Neutrophil (primary cell): ENCODE data around the gene NUDCD3.

Experiments used
- H3K27ac ChIP-seq: fragments of 200-600 bp; sonication (generic); 2 replicates; pipeline ENCODE4 v1.5.1; 2016; ENCODE audit warnings: mild to moderate bottlenecking, moderate library complexity
- H3K27me3 ChIP-seq: fragments of 200-600 bp; sonication (generic); 2 replicates; pipeline ENCODE4 v1.6.0; 2016; ENCODE audit warnings: mild to moderate bottlenecking
- H3K36me3 ChIP-seq: fragments of 200-600 bp; sonication (generic); 2 replicates; pipeline ENCODE4 v1.5.1; 2017
- H3K4me1 ChIP-seq, 2 experiments: fragments of 200-600 bp in 1 of 2; sonication (generic) in 1 of 2; 1 replicate in 1 of 2; 2 replicates in 1 of 2; pipeline versions ENCODE4 v1.5.1 to v1.6.1; 2013 to 2016; ENCODE audit warnings: low read depth in 1 of 2, low read length in 1 of 2, mild to moderate bottlenecking in 1 of 2, moderate library complexity in 1 of 2; ENCODE audit not compliant: control insufficient read depth in 1 of 2, insufficient read depth in 1 of 2
- H3K4me3 ChIP-seq, 2 experiments: fragments of 200-600 bp in 1 of 2; sonication (generic) in 1 of 2; 1 replicate in 1 of 2; 2 replicates in 1 of 2; pipeline ENCODE4 v1.5.1; 2013 to 2016; ENCODE audit warnings: low read depth in 1 of 2, low read length in 1 of 2, mild to moderate bottlenecking in 1 of 2, moderate library complexity in 1 of 2
- H3K9me3 ChIP-seq: fragments of 200-600 bp; sonication (generic); 2 replicates; pipeline ENCODE4 v1.5.1; 2016
- TF ChIP-seq, protein P1 (sequence below): fragments of 200-600 bp; sonication (generic); IDR thresholded peaks from 2 replicates; pipeline ENCODE4 v1.5.1; 2016; ENCODE audit warnings: antibody characterized with exemption

NUDCD3 gene

DNA sequence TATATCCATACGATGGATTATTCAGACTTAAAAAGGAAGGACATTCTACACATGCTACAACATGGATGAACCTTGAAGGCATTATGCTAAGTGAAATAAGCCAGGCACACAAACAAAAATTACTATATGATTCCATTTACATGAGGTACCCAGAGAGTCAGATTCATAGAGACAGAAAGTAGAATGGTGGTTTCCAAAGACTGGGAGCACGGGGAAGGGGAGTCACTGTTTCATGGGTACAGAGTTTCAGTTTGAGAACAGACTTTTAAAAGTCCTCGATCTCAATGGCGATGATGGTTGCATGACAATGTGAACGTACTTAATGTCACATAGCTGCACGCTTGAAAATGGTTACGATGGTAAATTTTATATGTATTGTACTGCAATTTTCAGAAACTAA lies 39.3 kb downstream of the NUDCD3 start:
- Histone ChIP-seq H3K36me3 (peaks cover 22% of the 10 kb centered on the region), H3K9me3 (no peaks in the 10 kb centered on the region), H3K27ac (no peak overlapping the region), H3K27me3 (no peaks in the 10 kb centered on the region), H3K4me1 (no peaks in the 10 kb centered on the region), H3K4me3 (no peak overlapping the region)
- TF ChIP-seq, protein P1, sequence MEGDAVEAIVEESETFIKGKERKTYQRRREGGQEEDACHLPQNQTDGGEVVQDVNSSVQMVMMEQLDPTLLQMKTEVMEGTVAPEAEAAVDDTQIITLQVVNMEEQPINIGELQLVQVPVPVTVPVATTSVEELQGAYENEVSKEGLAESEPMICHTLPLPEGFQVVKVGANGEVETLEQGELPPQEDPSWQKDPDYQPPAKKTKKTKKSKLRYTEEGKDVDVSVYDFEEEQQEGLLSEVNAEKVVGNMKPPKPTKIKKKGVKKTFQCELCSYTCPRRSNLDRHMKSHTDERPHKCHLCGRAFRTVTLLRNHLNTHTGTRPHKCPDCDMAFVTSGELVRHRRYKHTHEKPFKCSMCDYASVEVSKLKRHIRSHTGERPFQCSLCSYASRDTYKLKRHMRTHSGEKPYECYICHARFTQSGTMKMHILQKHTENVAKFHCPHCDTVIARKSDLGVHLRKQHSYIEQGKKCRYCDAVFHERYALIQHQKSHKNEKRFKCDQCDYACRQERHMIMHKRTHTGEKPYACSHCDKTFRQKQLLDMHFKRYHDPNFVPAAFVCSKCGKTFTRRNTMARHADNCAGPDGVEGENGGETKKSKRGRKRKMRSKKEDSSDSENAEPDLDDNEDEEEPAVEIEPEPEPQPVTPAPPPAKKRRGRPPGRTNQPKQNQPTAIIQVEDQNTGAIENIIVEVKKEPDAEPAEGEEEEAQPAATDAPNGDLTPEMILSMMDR, result no peak

DNA sequence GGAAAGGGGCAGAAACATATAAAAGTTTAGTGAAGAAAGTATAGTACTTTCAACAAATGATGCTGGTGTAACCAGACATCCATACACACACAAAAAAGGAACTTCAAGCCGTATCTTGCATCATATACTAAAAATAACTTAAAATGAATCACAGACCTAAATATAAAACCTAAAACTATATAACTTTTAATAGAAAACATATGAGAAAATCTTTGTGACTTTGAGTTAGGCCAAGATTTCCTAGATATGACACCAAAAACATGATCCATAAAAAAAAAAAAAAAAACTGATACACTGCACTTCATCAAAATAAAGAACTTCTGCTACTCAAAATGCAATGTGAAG lies 40.9 kb downstream of the NUDCD3 start:
- H3K36me3 ChIP-seq, result peaks cover 27% of the 10 kb centered on the region
- TF ChIP-seq, protein P1, result no peak
- H3K27ac ChIP-seq, result no peak overlapping the region
- no peaks in the 10 kb centered on the region for H3K9me3 ChIP-seq
- no peak overlapping the region for H3K4me3 ChIP-seq
- no peaks in the 10 kb centered on the region for H3K27me3 ChIP-seq
- no peaks in the 10 kb centered on the region for H3K4me1 ChIP-seq

DNA sequence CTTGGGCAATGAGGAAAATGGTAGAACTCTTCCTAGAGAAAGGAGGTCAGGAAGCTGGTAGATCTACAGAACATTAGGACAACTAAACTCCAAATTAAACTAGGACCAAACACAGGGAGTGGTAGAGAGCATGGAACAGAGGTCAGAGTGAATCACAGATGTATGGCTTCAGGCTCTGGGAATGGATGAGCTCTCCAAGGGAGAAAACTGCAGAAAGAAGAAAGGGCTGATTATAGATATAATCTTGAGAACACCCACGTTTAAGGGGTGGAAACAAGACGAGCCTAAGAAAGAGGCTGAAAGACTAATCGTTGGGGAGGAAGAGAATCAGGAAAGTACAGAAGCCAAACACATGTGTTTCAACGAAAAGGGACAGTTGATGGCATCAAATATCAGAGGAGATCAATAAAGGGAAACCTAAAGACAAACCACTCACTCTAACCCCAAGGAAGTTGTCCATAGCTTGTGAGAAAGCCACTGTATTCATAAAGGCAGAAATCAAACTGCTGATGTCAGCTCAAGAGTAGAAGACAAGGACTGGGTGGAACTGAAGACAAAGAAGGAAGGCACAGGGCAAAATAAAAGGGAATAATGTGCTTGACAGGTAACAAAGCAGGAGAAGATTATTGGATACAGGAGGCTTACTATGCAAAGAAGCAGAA lies 41.4 kb downstream of the NUDCD3 start:
- Histone ChIP-seq H3K4me3 (no peak overlapping the region), H3K4me1 (no peaks in the 10 kb centered on the region), H3K27ac (no peak overlapping the region), H3K36me3 (peaks cover 27% of the 10 kb centered on the region), H3K27me3 (no peaks in the 10 kb centered on the region), H3K9me3 (no peaks in the 10 kb centered on the region)
- TF ChIP-seq, protein P1, result no peak

GRCh38 chr7:44447874-44448425 lies 42.5 kb downstream of the NUDCD3 start:
- peaks cover 27% of the 10 kb centered on the region for H3K36me3 ChIP-seq

DNA sequence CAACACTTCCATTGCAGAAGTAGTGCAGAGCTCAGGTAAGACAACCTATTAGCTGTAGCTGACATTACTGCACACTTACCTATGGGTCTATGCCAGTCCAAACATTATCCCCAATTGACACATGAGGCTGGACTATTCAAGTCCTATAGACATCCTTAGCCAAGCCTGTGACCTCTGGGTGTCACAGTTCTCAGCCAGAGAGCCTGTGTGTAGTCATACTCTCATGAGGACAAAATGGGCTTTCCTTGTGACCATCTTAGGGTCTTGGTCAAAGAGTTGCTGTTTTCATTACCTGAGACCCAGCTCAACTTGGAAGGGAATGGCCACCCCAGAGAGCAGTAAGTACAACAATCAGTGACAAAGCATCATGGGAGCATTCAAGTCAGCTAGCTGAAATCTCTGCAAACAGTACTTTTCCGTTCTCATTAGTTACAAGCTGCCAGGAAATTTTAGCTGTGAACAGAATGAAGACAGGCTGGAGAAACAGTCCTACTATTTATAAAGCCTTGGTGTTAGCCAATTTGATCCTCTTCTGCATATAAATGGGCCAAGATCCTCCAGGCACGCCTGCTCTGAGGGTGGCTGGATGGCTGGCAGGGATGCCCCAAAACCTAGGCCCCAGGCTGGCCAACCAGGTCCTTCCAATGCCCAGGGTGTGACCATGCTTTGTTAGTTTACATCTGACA lies 44.3 kb downstream of the NUDCD3 start:
- TF ChIP-seq, protein P1, result no peak
- no peaks in the 10 kb centered on the region for H3K4me1 ChIP-seq
- no peaks in the 10 kb centered on the region for H3K9me3 ChIP-seq
- no peak overlapping the region for H3K27ac ChIP-seq
- no peak overlapping the region for H3K4me3 ChIP-seq
- peaks cover 18% of the 10 kb centered on the region for H3K36me3 ChIP-seq
- H3K27me3 ChIP-seq, result no peaks in the 10 kb centered on the region

More at GRCh38 chr7:44447874-44448425, 42.5 kb downstream of the NUDCD3 start:
- Histone ChIP-seq H3K27me3 (no peaks in the 10 kb centered on the region), H3K9me3 (no peaks in the 10 kb centered on the region), H3K27ac (no peak overlapping the region), H3K4me3 (no peak overlapping the region), H3K4me1 (no peaks in the 10 kb centered on the region)
- TF ChIP-seq, protein P1, result no peak
